ENCODE measurements around the gene TANGO2.

The TANGO2 gene

DNA sequence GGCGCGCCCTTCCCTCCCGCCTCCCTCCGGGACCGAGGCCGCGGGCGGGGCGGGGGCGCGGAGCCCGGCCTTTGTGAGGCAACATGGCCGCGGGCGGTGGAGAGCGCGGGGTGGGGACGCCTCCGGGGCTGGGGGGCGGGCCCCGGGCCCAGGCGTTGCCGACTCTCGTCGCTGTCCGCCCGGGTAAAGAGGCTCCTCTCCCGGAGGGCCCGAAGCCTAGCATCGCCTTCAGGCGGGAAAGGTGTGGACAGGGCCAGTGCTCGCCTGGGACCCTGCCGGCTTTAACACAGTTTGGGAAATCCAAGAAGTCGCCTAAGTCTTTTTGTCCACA is 59.5 kb downstream of the TANGO2 start:
- peak overlapping the region; percentile 89 to 96 (median 93) for H3K4me3 Mint-ChIP-seq
- H3K27ac Mint-ChIP-seq, result peak overlapping the region; percentile 81 to 99 (median 88)
- H3K36me3 Mint-ChIP-seq (ENCODE audit: low read depth), result peaks cover 5% of the 10 kb centered on the region
- peaks cover 39% of the 10 kb centered on the region for H3K4me1 Mint-ChIP-seq
- TF ChIP-seq CTCF (IDR thresholded peaks at IDR 0.05; ENCODE audit: unreplicated experiment in 3 of 3), result no peak
- H3K9me3 Mint-ChIP-seq, result no peaks in the 10 kb centered on the region
- no peaks in the 10 kb centered on the region for H3K27me3 Mint-ChIP-seq (ENCODE audit: low read depth)

DNA sequence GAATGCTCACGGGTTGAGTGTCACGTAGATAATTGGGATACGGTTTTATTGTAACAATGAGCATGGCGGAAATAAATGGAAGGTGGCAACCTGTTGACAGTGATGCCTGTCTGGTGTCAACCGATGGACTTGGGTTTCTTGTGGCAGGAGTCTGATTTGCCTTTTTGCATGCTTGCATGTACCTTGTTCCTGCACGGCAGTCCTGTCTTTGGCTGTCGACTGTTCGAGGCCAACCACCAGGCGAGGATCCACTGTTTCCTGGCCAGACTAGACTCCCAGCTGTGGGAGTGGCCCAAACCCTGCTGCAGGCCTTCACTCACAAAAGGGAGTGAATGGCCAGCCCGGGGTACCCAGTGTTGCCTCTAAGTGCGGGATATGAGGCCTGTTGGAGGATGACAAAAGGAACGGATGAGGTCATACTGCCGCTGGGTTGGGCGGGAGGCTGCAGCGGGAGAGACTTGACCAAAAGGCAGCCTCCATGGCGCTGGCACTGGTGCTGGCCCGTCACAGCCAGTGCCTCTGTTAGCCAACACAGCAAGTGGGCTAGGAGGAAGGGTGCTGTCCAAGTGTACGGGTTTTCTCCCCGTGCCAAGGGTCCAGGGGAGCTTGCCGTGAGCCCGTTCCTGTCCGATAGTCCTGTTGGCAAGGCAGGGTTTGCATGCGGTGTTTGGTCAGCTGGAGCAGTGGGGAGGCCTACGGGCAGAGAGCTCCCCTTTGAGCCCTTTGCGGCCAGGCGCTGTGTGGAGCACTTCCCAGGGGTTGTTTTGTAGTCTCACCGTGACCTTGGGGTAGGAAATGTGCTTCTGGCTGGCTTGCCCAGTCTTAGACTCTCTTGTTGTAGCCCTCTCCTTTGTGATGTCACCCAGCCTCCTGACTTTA is 60.1 kb downstream of the TANGO2 start:
- TF ChIP-seq CTCF (IDR thresholded peaks at IDR 0.05; ENCODE audit: unreplicated experiment in 3 of 3), result no peak
- Mint-ChIP-seq H3K27ac (peak overlapping the region; percentile 81 to 99 (median 88)), H3K4me3 (peak overlapping the region; percentile 89 to 96 (median 93)), H3K9me3 (no peaks in the 10 kb centered on the region), H3K36me3 (ENCODE audit: low read depth) (peaks cover 9% of the 10 kb centered on the region), H3K27me3 (ENCODE audit: low read depth) (no peaks in the 10 kb centered on the region), H3K4me1 (peaks cover 39% of the 10 kb centered on the region)

- TF ChIP-seq CTCF (IDR thresholded peaks at IDR 0.05; ENCODE audit: unreplicated experiment in 3 of 3), result no peak
- H3K27ac Mint-ChIP-seq, result peak overlapping the region; percentile 77 to 89 (median 85)
- no peaks in the 10 kb centered on the region for H3K27me3 Mint-ChIP-seq (ENCODE audit: low read depth)
- H3K36me3 Mint-ChIP-seq (ENCODE audit: low read depth), result peaks cover 29% of the 10 kb centered on the region
- peaks cover 39% of the 10 kb centered on the region for H3K4me1 Mint-ChIP-seq
- peak overlapping the region; percentile 89 to 96 (median 93) for H3K4me3 Mint-ChIP-seq
- no peaks in the 10 kb centered on the region for H3K9me3 Mint-ChIP-seq
Measured at GRCh38 chr22:20083157-20083890, 62.4 kb downstream of the TANGO2 start.

DNA sequence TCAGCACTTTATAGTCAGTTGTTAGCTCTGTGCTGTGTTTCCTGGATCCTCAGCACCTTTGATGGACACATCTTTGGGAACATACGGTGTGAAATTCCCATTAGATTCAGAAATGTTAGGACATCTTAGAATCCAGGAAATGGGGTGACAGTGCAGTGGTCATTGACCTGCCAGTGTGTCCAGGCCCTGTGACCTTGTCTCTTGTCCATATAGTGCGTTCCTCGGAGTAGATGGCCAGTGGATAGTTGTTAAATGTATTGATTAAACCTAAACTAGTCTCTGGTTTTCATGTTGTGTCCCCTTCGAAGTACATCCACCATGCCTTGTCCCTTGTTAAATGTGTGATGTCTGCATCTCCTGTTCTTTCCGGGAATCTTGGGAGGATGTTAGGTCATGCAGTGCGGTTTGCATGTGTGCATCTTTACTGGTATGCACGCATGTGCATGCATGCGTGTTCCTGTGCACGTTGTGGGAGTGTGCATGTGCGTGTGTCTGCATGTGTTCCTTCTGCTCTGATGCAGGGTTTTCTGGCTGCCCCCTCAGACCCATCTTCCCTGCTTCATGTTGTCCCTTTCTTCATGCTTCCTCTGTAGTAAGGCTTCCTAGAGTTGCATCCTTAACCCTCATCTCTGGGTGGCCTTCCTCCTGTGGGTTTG is 63.1 kb downstream of the TANGO2 start:
- Mint-ChIP-seq H3K9me3 (no peaks in the 10 kb centered on the region), H3K27me3 (ENCODE audit: low read depth) (no peaks in the 10 kb centered on the region), H3K4me3 (peak overlapping the region; percentile 89 to 96 (median 93)), H3K4me1 (peaks cover 39% of the 10 kb centered on the region), H3K27ac (peak overlapping the region; percentile 77 to 89 (median 85)), H3K36me3 (ENCODE audit: low read depth) (peaks cover 36% of the 10 kb centered on the region)
- no peak for TF ChIP-seq CTCF (IDR thresholded peaks at IDR 0.05; ENCODE audit: unreplicated experiment in 3 of 3)

DNA sequence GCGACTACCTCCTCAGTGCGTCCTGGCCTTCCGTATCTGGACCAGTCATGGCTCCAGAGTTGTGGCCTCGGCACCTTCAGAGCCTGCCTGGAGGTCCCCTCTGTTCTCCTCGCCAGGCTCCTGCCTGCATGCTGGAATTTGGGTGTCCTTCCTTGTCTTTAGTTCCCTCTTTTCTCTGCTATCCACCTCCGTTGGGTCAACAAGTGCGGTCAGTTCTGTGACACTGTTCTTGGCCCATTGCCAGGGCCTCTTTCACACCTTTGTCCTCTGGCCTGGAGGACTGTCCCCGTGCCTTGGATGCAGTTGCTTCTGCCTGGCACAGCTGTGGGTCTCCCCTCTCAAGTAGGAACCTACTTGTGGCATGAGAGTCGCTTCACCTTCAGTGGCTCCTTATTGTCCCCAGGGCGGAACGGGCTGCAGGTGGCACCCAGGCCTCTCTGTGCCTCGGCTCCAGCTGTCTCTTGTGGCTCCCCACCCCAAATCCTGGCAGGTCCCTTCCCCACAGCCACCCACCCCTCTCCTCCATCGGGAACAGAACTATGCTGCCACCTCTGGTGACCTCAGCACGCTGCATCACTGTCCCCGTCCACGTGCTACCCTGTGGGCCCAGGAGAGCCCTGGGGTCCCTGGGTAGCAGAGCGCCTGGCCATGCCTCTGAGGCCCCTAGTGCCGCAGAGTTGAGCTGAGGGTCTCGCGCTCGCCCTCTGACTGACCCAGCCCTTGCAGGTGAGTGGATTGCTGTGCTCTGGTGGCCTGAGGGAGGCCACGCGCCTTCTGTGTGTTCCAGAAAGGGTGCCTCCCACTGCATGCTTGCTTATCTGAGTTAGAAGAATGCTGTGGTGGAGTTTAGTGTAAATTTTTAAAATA is 63.9 kb downstream of the TANGO2 start:
- H3K4me1 Mint-ChIP-seq, result peaks cover 39% of the 10 kb centered on the region
- TF ChIP-seq CTCF (IDR thresholded peaks at IDR 0.05; ENCODE audit: unreplicated experiment in 3 of 3), result peak; percentile 16 to 43 (median 27)
- peak overlapping the region; percentile 55 to 96 (median 89) for H3K4me3 Mint-ChIP-seq
- no peaks in the 10 kb centered on the region for H3K27me3 Mint-ChIP-seq (ENCODE audit: low read depth)
- H3K27ac Mint-ChIP-seq, result peak overlapping the region; percentile 31 to 85 (median 77)
- H3K9me3 Mint-ChIP-seq, result no peaks in the 10 kb centered on the region
- H3K36me3 Mint-ChIP-seq (ENCODE audit: low read depth), result peaks cover 44% of the 10 kb centered on the region
